B cell (primary cell): ENCODE measurements around the gene DOHH. TPM values are rescaled to one million over a fixed set of nuclear protein-coding genes. Genes with fewer than 3 reads are reported as not detected.

Source experiments
- ATAC-seq: fragments of 200-7000 bp; cut with Tn5 transposase; one replicate; pipeline ENCODE4 v1.10.0; 2021; ENCODE audit warnings: low read depth, mild to moderate bottlenecking, moderate number of reproducible peaks, moderate library complexity
- CTCF ChIA-PET: fragments of 350-600 bp; sonication (Branson Sonifier 250); formaldehyde crosslinking; loops from one replicate; lab custom pipeline; 2021; ENCODE audit warnings: antibody characterized with exemption, inconsistent platforms; lab: Charles Lee
- POLR2A ChIA-PET: fragments of 350-600 bp; sonication (Branson Sonifier 250); formaldehyde crosslinking; loops from one replicate; lab custom pipeline; 2021; ENCODE audit warnings: antibody characterized with exemption; lab: Charles Lee
- DNase-seq: peaks from one replicate; pipeline ENCODE4 v3.0.0; 2013
- H2AFZ ChIP-seq: 2 replicates; pipeline ENCODE4 v1.6.1; 2012; ENCODE audit warnings: mild to moderate bottlenecking, low read depth, low read length; ENCODE audit not compliant: insufficient read depth, poor library complexity, severe bottlenecking
- H3K27ac ChIP-seq, 2 donors: 1 replicate in 1 of 2; 2 replicates in 1 of 2; pipeline ENCODE4 v1.5.1; 2012 to 2013; ENCODE audit warnings: low read length in 2 of 2, mild to moderate bottlenecking in 2 of 2, moderate library complexity in 1 of 2
- H3K27me3 ChIP-seq, 4 experiments: fragments of 200-600 bp in 1 of 4; sonication (generic) in 1 of 4; replicated peaks in 1 of 4; 1 replicate in 2 of 4; 2 replicates in 2 of 4; pipeline versions ENCODE4 v1.6.1 to v1.7.0; 2013 to 2016; ENCODE audit warnings: low read length in 3 of 4, mild to moderate bottlenecking in 2 of 4, mixed read lengths in 1 of 4, moderate library complexity in 1 of 4; ENCODE audit not compliant: insufficient read depth in 4 of 4, control insufficient read depth in 3 of 4; ENCODE audit errors: control extremely low read depth in 1 of 4
- H3K36me3 ChIP-seq, 2 experiments: replicated peaks in 1 of 2; 1 replicate in 1 of 2; 2 replicates in 1 of 2; pipeline versions ENCODE4 v1.6.1 to v1.7.1; 2013; ENCODE audit warnings: low read length in 1 of 2; ENCODE audit not compliant: insufficient read depth in 2 of 2, control insufficient read depth in 1 of 2; ENCODE audit errors: control extremely low read depth in 1 of 2, extremely low read depth in 1 of 2
- H3K4me1 ChIP-seq, 2 donors: fragments of 200-600 bp in 1 of 2; sonication (generic) in 1 of 2; 1 replicate in 1 of 2; 2 replicates in 1 of 2; pipeline versions ENCODE4 v1.5.1 to v1.6.1; 2013 to 2017; ENCODE audit warnings: low read length in 2 of 2; ENCODE audit not compliant: control insufficient read depth in 2 of 2, insufficient read depth in 2 of 2
- H3K4me2 ChIP-seq: replicated peaks from 2 replicates; pipeline ENCODE3; 2012; ENCODE audit warnings: mild to moderate bottlenecking, low read depth, low read length; ENCODE audit not compliant: poor library complexity, severe bottlenecking
- H3K4me3 ChIP-seq, 5 experiments: fragments of 200-600 bp in 1 of 5; sonication (generic) in 1 of 5; 1 replicate in 3 of 5; 2 replicates in 2 of 5; pipeline versions ENCODE4 v1.5.1 to v1.7.0; 2011 to 2016; ENCODE audit warnings: low read length in 4 of 5, mild to moderate bottlenecking in 4 of 5, low read depth in 2 of 5, control low read depth in 1 of 5, moderate library complexity in 1 of 5; ENCODE audit not compliant: insufficient read depth in 1 of 5; ENCODE audit errors: control extremely low read depth in 1 of 5, extremely low read depth in 1 of 5
- H3K79me2 ChIP-seq: fragments of 200-600 bp; sonication (generic); one replicate; pipeline ENCODE4 v1.6.0; 2016; ENCODE audit warnings: low read length; ENCODE audit not compliant: control insufficient read depth, insufficient read depth
- H3K9ac ChIP-seq: fragments of 200-600 bp; sonication (generic); 2 replicates; pipeline ENCODE4 v1.6.1; 2017; ENCODE audit warnings: mild to moderate bottlenecking, low read length, moderate library complexity
- H3K9me3 ChIP-seq, 3 donors: one replicate each; pipeline versions ENCODE4 v1.6.1 to v1.7.1; 2013; ENCODE audit warnings: low read length in 2 of 3; ENCODE audit not compliant: control insufficient read depth in 2 of 3, insufficient read depth in 1 of 3; ENCODE audit errors: control extremely low read depth in 1 of 3
- H4K20me1 ChIP-seq: 2 replicates; pipeline ENCODE4 v1.6.0; 2012; ENCODE audit warnings: mild to moderate bottlenecking, low read length; ENCODE audit not compliant: insufficient read depth, control insufficient read depth, poor library complexity, severe bottlenecking
- H3K27ac Mint-ChIP-seq: one replicate; pipeline ENCODE4 v1.8.0; 2021; ENCODE audit warnings: mixed read lengths
- H3K27me3 Mint-ChIP-seq: one replicate; pipeline ENCODE4 v1.8.0; 2021; ENCODE audit warnings: mixed read lengths
- H3K4me1 Mint-ChIP-seq: one replicate; pipeline ENCODE4 v1.8.0; 2021; ENCODE audit warnings: mixed read lengths
- H3K4me3 Mint-ChIP-seq: one replicate; pipeline ENCODE4 v1.8.0; 2021; ENCODE audit warnings: mixed read lengths
- H3K9me3 Mint-ChIP-seq: one replicate; pipeline ENCODE4 v1.8.0; 2022; ENCODE audit warnings: mixed read lengths; ENCODE audit not compliant: insufficient read depth
- EZH2 ChIP-seq: IDR thresholded peaks from 2 replicates; pipeline ENCODE4 v1.6.1; 2012; ENCODE audit warnings: borderline replicate concordance, low read depth, mild to moderate bottlenecking, moderate library complexity, low read length; ENCODE audit not compliant: insufficient read depth, poor library complexity, severe bottlenecking
- WGBS: methylation state at CpG from one replicate; pipeline ENCODE4 v1.1.5; 2013; ENCODE audit warnings: missing lambda C conversion rate; ENCODE audit not compliant: insufficient coverage; 5-methylcytosine and 5-hydroxymethylcytosine counted together
- intact Hi-C: fragments of 100-400 bp; cut with micrococcal nuclease; formaldehyde crosslinking; loops from one replicate; pipeline ENCODE4 v1.10.0; 2022
- polyA plus RNA-seq: library from polyadenylated mRNA; depleted of rRNA; stranded (reverse); fragments of >200 nt; gene quantifications from 2 replicates; pipeline ENCODE4 v1.2.3, GENCODE V29; 2012
- total RNA-seq, 2 donors: library from RNA; stranded (reverse); fragments of 120-200 nt in 1 of 2; gene quantifications; 1 replicate in 1 of 2; 2 replicates in 1 of 2; pipeline versions ENCODE4 v1.2.3 to v1.2.4, GENCODE V29; 2013 to 2022
- TF ChIP-seq, protein P1 (sequence below): fragments of 200-600 bp; IDR thresholded peaks from one replicate; pipeline ENCODE4 v1.8.0; 2022; ENCODE audit warnings: antibody characterized with exemption, mild to moderate bottlenecking

DOHH gene
- total and polyA plus RNA-seq, 2 donors (not counting 1 experiment from before 2014, with no cell fraction given), result 6.6 to 8.6 TPM

DNA sequence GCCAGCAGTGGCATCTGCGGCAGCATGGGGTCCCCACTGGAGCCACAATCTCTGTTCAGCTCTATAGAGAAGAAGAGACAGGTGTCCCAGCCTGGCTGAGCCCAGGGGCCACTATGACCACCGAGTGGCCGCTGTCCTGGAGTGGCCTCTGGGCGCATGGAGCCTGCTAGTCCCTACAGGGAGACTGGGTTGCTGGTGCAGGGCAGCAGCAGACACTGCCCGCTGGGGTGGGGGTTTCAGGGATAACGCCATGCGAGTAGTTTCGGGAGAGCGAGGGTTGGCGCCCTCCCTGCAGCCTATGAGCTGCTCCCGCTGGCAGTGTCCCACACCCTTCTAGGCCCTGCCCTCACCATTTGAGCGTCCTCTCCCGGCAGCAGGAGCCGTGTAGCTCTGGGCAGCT is 27.6 kb upstream of the DOHH start:
- Mint-ChIP-seq H3K27ac (no peak overlapping the region), H3K4me1 (no peaks in the 10 kb centered on the region), H3K27me3 (no peaks in the 10 kb centered on the region), H3K9me3 (no peaks in the 10 kb centered on the region), H3K4me3 (no peak overlapping the region)
- H4K20me1 ChIP-seq, result peaks cover 58% of the 10 kb centered on the region
- H3K79me2 ChIP-seq, result peaks cover 34% of the 10 kb centered on the region
- DNase-seq (no peak), ATAC-seq (no peak)
- POLR2A ChIA-PET, result no interaction called here
- no peak overlapping the region for H2AFZ ChIP-seq
- H3K27me3 ChIP-seq, result no peaks in the 10 kb centered on the region
- CTCF ChIA-PET, result no interaction called here
- H3K4me1 ChIP-seq, result no peaks in the 10 kb centered on the region
- no peak overlapping the region for H3K4me3 ChIP-seq
- no peak overlapping the region for H3K27ac ChIP-seq
- peaks cover 0 to 70% of the 10 kb centered on the region in 2 experiments for H3K36me3 ChIP-seq
- no peak overlapping the region for H3K4me2 ChIP-seq
- intact Hi-C loops, result no loop called here
- H3K9me3 ChIP-seq, result no peaks in the 10 kb centered on the region
- TF ChIP-seq EZH2, result no peak
- TF ChIP-seq, protein P1, sequence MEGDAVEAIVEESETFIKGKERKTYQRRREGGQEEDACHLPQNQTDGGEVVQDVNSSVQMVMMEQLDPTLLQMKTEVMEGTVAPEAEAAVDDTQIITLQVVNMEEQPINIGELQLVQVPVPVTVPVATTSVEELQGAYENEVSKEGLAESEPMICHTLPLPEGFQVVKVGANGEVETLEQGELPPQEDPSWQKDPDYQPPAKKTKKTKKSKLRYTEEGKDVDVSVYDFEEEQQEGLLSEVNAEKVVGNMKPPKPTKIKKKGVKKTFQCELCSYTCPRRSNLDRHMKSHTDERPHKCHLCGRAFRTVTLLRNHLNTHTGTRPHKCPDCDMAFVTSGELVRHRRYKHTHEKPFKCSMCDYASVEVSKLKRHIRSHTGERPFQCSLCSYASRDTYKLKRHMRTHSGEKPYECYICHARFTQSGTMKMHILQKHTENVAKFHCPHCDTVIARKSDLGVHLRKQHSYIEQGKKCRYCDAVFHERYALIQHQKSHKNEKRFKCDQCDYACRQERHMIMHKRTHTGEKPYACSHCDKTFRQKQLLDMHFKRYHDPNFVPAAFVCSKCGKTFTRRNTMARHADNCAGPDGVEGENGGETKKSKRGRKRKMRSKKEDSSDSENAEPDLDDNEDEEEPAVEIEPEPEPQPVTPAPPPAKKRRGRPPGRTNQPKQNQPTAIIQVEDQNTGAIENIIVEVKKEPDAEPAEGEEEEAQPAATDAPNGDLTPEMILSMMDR, result no peak
- over 99% methylated on average over 14 of the region's 14 CpGs for WGBS
- no peak overlapping the region for H3K9ac ChIP-seq

DNA sequence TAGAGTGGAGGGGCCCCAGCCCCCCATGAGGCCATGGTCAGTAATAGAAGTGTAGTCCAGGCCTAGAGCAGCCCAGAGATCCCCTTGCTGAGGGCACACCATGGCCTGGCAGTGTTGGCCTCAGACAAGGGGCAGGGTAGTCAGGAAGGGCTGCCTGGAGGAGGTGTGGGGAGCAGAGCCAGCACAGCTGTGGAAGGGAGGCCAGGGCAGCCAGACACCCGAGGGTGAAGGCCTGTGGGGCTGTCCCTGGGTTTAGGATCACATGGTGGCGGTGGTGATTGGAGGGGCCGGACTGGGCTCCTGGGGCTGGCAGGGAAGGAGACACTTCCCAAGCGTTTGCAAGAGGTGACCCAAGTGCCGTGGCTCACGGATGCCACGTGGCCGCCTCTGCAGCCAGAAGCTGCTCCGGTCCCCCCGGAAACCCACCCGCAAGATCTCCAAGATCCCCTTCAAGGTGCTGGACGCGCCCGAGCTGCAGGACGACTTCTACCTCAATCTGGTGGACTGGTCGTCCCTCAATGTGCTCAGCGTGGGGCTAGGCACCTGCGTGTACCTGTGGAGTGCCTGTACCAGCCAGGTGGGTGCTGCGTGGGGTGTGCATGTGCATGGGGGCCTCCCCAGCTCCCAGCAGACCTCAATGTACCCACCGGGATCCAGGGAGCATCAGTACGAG is 26.9 kb upstream of the DOHH start:
- H3K4me1 Mint-ChIP-seq, result no peaks in the 10 kb centered on the region

More for the DNA sequence above, 26.9 kb upstream of the DOHH start:
- ChIA-PET CTCF (interaction anchor here (1.1 kb wide), 1 partner anchor 13 kb away, joined by 4 read pairs; no protein-coding TSS in a partner anchor), POLR2A (no interaction called here)
- peaks cover 65% of the 10 kb centered on the region for H4K20me1 ChIP-seq
- no peaks in the 10 kb centered on the region for H3K4me1 ChIP-seq
- no peak overlapping the region for H3K4me3 Mint-ChIP-seq
- H3K36me3 ChIP-seq, result peaks cover 0 to 70% of the 10 kb centered on the region in 2 experiments
- DNase-seq (no peak), ATAC-seq (no peak)
- H2AFZ ChIP-seq, result no peak overlapping the region
- no peaks in the 10 kb centered on the region for H3K9me3 ChIP-seq
- no peak overlapping the region for H3K27ac ChIP-seq
- peaks cover 42% of the 10 kb centered on the region for H3K79me2 ChIP-seq
- H3K9me3 Mint-ChIP-seq, result no peaks in the 10 kb centered on the region
- intact Hi-C loops, result no loop called here
- no peak for TF ChIP-seq EZH2
- TF ChIP-seq, protein P1, result no peak
- no peak overlapping the region for H3K4me3 ChIP-seq
- H3K9ac ChIP-seq, result no peak overlapping the region
- H3K27me3 ChIP-seq, result no peaks in the 10 kb centered on the region
- no peak overlapping the region for H3K27ac Mint-ChIP-seq
- WGBS, result 97% methylated on average over 20 of the region's 21 CpGs
- H3K27me3 Mint-ChIP-seq, result no peaks in the 10 kb centered on the region
- H3K4me2 ChIP-seq, result no peak overlapping the region
